GM18519 (cell line): Measurements from ENCODE around the gene GMEB2.
"Not testable (repeated sequence)": the region's sequence is repeated elsewhere in the genome, so short reads cannot be mapped to it uniquely, and the experiment has no call there.

ENCODE experiments used
- ATAC-seq: cut with Tn5 transposase; IDR thresholded peaks from one replicate; pipeline ENCODE4 v1.9.1; 2021; ENCODE audit warnings: mild to moderate bottlenecking, moderate library complexity; ENCODE audit not compliant: unreplicated experiment, low FRiP score

GMEB2 gene

DNA sequence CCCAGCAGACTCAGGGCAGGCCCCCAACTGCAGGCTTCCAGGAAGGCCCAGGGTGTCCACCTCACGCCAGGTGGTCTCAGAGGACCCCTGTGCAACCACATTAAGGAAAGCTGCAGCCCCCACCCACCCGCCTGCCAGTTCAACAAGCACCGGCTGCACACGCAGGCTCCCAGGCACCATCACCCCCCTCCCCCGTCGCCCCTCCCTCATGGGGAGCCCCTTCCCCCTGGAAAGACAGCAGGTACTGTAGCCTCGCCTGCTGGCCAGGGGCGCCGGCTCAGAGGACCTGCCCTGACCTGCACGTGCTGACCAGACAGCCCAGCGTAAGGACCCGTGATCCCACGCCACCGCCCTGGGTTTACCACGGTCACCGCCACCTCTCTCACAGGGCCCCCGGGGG, 13.8 kb upstream of the GMEB2 start:
- ATAC-seq, result not testable (repeated sequence)

DNA sequence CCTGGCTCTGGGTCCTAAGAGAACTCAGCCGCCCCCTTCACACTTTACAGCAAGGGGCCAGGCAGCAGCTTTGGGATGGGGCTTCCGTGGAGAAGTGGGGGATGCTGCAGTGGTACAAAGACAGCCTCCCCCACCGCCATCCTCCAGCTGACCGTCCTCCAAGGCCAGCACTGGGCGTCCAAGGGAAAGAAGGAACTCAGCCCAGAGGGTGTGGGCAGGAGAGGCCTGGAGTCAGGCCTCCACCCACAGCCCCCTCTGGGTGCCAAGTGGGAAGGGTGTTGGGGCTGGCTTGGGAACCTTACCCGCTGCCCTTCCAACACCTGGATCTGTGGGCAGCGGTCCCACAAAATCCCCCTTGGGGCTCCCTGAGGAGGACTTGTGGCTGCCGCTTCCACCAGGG, 13.2 kb upstream of the GMEB2 start:
- ATAC-seq, result no peak

DNA sequence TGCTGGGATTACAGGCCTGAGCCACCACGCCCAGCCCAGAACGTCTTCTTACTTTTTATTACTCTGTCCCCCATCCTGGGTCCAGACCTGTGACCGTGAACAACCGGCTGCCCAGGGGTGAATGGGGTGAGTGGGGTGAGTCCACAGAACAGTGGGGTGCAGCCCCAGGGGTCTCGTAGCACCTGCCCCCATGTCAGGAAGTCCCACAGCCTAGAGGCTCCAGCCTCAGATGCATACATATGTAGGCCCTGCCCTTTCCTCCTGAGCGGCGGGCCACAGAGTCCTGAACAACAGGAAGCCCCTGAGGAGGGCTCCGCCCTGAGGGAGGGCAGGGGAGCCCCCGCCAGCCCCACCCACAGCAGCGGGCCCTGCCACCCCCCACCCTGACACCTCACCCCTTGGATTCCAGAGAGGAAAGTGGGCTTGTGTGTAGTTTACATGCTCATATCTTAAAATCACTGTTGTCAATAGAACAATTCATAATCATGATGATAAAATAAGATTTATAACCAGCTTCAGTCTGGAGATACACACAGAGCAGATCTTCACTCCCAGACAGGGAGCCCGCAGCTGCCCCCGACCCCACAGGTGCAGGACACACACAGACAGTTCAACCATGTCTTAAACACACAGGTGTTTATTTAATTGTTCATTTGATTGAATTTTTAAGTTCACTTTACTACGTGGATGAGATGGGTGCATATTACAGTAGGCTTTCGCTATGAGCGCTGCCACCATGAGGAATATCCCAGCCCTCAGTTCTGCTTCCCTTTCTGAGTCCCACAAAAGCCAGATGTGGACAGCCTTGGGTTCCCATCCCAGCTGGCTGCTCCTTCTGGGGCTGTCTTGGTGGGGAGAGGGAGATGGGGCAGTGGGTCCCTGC, 12.4 kb upstream of the GMEB2 start:
- no peak for ATAC-seq

GRCh38 chr20:63636752-63637628, 10.1 kb upstream of the GMEB2 start:
- no peak for ATAC-seq

DNA sequence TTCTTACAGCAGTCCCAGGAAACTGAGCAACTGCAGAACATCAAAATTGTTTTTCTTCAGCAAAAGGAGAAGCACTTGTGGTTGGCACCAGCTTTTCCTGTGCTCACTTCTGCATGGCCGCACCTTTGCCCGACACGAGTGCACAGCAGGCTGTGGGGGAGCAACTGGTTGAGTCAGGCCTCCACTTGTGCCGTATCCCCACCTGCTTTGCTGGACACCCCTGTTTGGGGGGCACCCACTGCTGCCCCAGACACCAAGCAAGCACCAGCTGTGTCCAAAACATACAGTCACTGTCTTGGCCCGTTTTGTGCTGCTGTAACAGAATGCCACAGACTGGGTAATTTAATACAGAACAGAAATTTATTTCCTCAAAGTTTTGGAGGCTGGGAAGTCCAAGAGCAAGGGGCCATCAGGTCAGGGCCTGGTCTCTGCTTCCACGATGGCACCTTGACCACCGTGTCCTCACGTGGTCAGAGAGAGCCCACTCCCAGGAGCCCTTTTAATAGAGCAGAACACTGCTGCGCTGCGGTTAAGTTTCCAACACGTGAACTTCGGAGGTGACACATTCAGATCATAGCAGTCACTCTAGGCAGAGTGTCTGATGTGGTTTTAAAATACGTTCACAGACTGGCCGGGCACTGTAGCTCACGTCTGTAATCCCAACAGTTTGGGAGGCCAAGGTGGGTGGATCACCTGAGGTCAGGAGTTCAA, 8.7 kb upstream of the GMEB2 start:
- peak; percentile 45 for ATAC-seq

- ATAC-seq, result no peak
Observed at GRCh38 chr20:63633732-63634131, 6.8 kb upstream of the GMEB2 start.

- ATAC-seq, result not testable (repeated sequence)
Observed at GRCh38 chr20:63631426-63631825, 4.5 kb upstream of the GMEB2 start.

- not testable (repeated sequence) for ATAC-seq
Observed at GRCh38 chr20:63630956-63631355, 4.1 kb upstream of the GMEB2 start.

GRCh38 chr20:63628246-63628975, 1.5 kb upstream of the GMEB2 start:
- no peak for ATAC-seq

GRCh38 chr20:63627751-63628245, 897 bp upstream of the GMEB2 start:
- no peak for ATAC-seq

DNA sequence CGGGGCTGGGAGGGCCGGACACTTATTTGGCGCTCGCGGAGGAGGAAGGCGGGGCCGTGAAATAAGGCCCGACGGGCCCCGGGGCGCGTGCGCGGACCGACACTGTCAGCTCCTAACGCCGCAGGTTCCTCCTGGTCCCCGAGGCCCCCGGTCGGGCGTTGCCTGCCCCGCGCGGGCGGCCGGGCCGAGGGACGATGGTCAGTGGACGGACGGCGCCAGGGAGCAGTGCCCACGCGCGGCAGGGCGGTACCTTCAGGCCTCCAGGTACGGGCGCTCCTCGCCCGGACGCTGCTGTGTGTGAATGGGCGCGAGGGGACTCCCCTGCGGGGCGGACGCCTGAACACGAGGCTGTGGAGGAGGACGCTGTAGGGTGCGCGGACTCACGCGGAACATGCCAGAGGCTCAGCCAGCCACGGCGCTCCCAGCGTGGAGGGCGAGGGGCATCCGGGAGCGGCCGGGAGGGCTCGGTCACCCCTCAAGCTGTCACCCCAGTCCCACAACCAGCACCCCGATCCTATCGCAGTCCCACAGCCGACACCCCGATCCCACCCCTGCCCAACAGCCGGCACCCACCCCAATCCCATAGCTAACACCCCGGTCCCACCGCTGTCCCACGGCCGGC, 339 bp upstream of the GMEB2 start:
- peak; percentile 59 for ATAC-seq

DNA sequence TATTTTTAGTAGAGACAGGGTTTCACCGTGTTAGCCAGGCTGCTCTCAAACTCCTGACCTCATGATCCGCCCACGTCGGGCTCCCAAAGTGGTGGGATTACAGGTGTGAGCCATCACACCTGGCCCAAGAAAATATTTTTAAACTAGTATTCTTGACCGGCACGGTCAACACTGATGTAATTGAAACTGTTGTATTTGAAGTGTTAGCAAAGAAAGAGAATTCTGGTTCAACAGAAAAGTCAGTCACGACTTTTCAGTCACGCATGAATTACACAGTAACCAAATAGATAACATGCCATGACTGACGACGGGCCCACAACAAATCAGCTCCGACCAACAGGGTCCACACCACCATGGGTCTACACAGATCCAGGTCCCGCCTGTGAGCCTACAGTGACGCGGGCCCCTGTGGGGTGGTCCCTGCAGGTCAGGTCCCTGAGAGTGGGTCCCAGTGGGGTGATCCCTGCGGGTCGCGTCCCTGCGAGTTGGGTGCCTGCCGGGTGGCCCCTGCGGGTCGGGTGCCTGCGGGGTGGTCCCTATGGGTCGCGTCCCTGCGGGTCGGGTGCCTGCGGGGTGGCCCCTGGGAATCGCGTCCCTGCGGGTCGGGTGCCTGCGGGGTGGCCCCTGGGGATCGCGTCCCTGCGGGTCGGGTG, 1.0 kb downstream of the GMEB2 start:
- ATAC-seq, result no peak

- ATAC-seq, result no peak
Observed at GRCh38 chr20:63624486-63624885, 2.4 kb downstream of the GMEB2 start.

DNA sequence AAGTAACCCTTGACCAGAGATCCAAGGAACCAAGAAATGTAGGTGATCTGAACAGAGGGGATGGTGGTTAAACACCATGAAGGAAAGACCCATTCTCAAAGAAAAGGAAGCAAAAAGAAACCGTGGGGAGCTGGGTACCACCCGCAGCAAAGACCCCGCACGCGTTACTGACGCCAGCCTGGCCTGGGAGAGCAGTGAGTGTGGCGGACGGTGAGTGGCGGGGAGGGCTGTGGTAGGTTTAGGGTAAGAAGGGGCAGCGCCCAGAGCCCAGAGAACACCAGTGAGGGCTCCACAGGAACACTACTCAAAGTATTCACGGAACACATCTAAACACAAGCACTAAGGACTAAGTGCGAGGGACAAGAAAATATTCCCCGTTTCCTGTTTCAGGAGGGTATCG, 4.2 kb downstream of the GMEB2 start:
- ATAC-seq, result no peak

DNA sequence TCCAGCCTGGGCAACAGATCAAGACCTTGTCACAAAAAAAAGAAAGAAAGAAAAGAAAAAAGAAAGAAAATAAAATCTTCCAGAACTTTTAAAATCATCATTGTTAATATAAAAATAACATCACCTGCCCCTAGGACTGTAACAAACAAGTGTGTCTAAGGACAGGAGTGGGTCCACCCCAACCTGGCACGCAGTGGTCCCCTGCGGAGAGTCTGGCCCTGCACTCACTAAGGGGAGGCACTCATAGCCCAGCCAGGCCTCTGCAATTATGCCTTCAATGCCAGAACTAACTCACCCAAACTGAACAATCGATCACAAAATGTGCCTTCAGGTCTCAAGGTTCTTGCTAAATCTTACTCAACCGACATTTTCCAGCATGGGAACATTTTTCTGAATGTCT, 4.8 kb downstream of the GMEB2 start:
- ATAC-seq, result no peak

DNA sequence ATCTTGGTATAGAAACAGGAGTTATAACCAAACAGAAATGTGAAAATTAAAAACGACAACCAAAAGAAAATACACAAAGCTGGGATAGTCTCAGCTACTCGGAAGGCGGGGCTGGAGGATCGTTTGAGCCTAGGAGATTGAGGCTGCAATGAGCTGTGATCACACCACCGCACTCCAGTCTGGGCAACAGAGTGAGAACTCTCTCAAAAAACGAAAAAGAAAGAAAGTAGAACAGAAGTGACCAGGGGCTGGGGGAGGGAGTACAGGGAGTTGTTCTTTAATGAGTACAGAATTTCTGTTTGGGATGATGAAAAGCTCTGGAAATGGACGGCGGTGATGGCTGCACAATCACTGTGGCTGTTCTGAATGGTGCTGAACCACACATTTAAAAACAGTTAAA, 5.9 kb downstream of the GMEB2 start:
- no peak for ATAC-seq

DNA sequence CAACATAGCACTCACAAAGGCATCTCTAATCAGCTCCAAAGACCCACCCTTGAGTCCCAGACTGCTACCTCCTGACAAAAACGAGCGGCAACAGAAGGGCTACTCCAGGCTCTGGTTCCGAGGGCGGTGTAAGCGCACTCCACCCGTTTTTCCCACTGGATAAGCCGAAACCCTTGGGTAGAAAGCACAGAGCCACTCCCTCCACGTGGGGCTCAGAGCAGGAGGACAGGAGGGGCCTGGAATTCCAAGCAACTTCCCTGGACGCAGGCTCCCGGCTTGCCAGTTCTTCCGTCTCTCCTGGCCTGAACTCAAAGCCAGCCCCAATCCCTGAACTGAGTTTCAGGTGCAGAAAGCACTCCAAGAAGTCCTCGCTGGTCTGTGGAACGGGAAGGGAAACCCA, 7.4 kb downstream of the GMEB2 start:
- no peak for ATAC-seq

GRCh38 chr20:63619086-63619485, 7.8 kb downstream of the GMEB2 start:
- no peak for ATAC-seq
